Neural cell (in vitro differentiated cells): Measurements from ENCODE around the gene ADIPOR2. TPM values are rescaled to one million over a fixed set of nuclear protein-coding genes. Genes with fewer than 3 reads are reported as not detected.
"Not testable (repeated sequence)": the region's sequence is repeated elsewhere in the genome, so short reads cannot be mapped to it uniquely, and the experiment has no call there.

Experiments used
- H2AFZ ChIP-seq: fragments of 200-600, 300-800 bp; sonication (generic), shearing (Covaris generic); 2 replicates; pipeline ENCODE4 v1.6.0; 2014; ENCODE audit warnings: low read depth, mild to moderate bottlenecking, antibody characterized with exemption, low read length, moderate library complexity
- H3F3A ChIP-seq: fragments of 200-600 bp; shearing (Covaris generic); 2 replicates; pipeline ENCODE4 v1.6.1; 2016; ENCODE audit warnings: mild to moderate bottlenecking, moderate library complexity, mixed read lengths, antibody characterized with exemption, low read length; ENCODE audit not compliant: insufficient read depth, poor library complexity, severe bottlenecking
- H3K27ac ChIP-seq: fragments of 200-600, 300-800 bp; sonication (generic), shearing (Covaris generic); 2 replicates; pipeline ENCODE4 v1.5.1; 2014; ENCODE audit warnings: mild to moderate bottlenecking, low read length, moderate library complexity
- H3K27me3 ChIP-seq: fragments of 300-800, 200-600 bp; sonication (generic), shearing (Covaris generic); 2 replicates; pipeline ENCODE4 v1.6.0; 2014; ENCODE audit warnings: mild to moderate bottlenecking, low read depth, low read length, moderate library complexity; ENCODE audit not compliant: insufficient read depth
- H3K36me3 ChIP-seq: fragments of 300-800, 200-600 bp; sonication (generic), shearing (Covaris generic); 2 replicates; pipeline ENCODE4 v1.5.1; 2014; ENCODE audit warnings: mild to moderate bottlenecking, antibody characterized with exemption, low read length, moderate library complexity; ENCODE audit not compliant: insufficient read depth
- H3K4me2 ChIP-seq: fragments of 300-800, 200-600 bp; sonication (generic), shearing (Covaris generic); 2 replicates; pipeline ENCODE4 v1.6.0; 2014; ENCODE audit warnings: mild to moderate bottlenecking, low read length
- H3K4me3 ChIP-seq: fragments of 300-800, 200-600 bp; sonication (generic), shearing (Covaris generic); 2 replicates; pipeline ENCODE4 v1.5.1; 2014; ENCODE audit warnings: mild to moderate bottlenecking, low read length, moderate library complexity
- H3K79me2 ChIP-seq: fragments of 200-600 bp; shearing (Covaris generic); replicated peaks from 2 replicates; pipeline ENCODE4 v1.6.0; 2014; ENCODE audit warnings: mild to moderate bottlenecking, low read length, moderate library complexity; ENCODE audit not compliant: insufficient read depth
- H3K9ac ChIP-seq: fragments of 300-800, 200-600 bp; sonication (generic), shearing (Covaris generic); 2 replicates; pipeline ENCODE4 v1.6.1; 2016; ENCODE audit warnings: mild to moderate bottlenecking, low read length, mixed read lengths
- H3K9me2 ChIP-seq: fragments of 200-600 bp; shearing (Covaris generic); 2 replicates; pipeline ENCODE4 v1.6.1; 2016; ENCODE audit warnings: mild to moderate bottlenecking, low read length, mixed read lengths; ENCODE audit not compliant: insufficient read depth
- H3K9me3 ChIP-seq: fragments of 200-600, 300-800 bp; sonication (generic), shearing (Covaris generic); 2 replicates; pipeline ENCODE4 v1.6.1; 2016; ENCODE audit warnings: mild to moderate bottlenecking, mixed run types, low read length, moderate library complexity, mixed read lengths
- H4K20me1 ChIP-seq: fragments of 200-600 bp; shearing (Covaris generic); 2 replicates; pipeline ENCODE4 v1.6.1; 2016; ENCODE audit warnings: mild to moderate bottlenecking, mixed run types; ENCODE audit not compliant: insufficient read depth
- EP300 ChIP-seq: fragments of 450-650 bp; conservative IDR thresholded peaks from 2 replicates; pipeline ENCODE4 v1.6.1; 2014; ENCODE audit warnings: antibody characterized with exemption, mild to moderate bottlenecking, moderate library complexity; ENCODE audit not compliant: poor library complexity, severe bottlenecking
- EZH2 ChIP-seq: fragments of 200-600, 300-800 bp; shearing (Covaris generic), sonication (generic); IDR thresholded peaks from 2 replicates; pipeline ENCODE4 v1.6.1; 2014; ENCODE audit warnings: antibody characterized with exemption, low read length, borderline replicate concordance, mild to moderate bottlenecking; ENCODE audit not compliant: insufficient read depth, poor library complexity, severe bottlenecking
- MXI1 ChIP-seq: fragments of 450-650 bp; conservative IDR thresholded peaks from 2 replicates; pipeline ENCODE4 v1.6.1; 2014; ENCODE audit warnings: antibody characterized with exemption, mild to moderate bottlenecking; ENCODE audit not compliant: poor library complexity, severe bottlenecking
- POLR2AphosphoS5 ChIP-seq: IDR thresholded peaks from 2 replicates; pipeline ENCODE4 v1.6.1; 2012
- RAD21 ChIP-seq: fragments of 450-650 bp; conservative IDR thresholded peaks from 2 replicates; pipeline ENCODE4 v1.6.1; 2014; ENCODE audit warnings: antibody characterized with exemption, mild to moderate bottlenecking, moderate library complexity
- SMC3 ChIP-seq: fragments of 450-650 bp; conservative IDR thresholded peaks from 2 replicates; pipeline ENCODE4 v1.6.1; 2014; ENCODE audit warnings: antibody characterized with exemption, mild to moderate bottlenecking, moderate library complexity; ENCODE audit not compliant: poor library complexity
- TAF1 ChIP-seq: IDR thresholded peaks from 2 replicates; pipeline ENCODE4 v1.6.1; 2012; ENCODE audit warnings: low read depth
- polyA plus RNA-seq: library from polyadenylated mRNA; depleted of rRNA; stranded (reverse); fragments of >200 nt; gene quantifications from 2 replicates; pipeline ENCODE4 v1.2.3, GENCODE V29; 2014
- TF ChIP-seq, protein P1 (sequence below): fragments of 450-650 bp; IDR thresholded peaks from 2 replicates; pipeline ENCODE4 v1.5.1; 2014; ENCODE audit warnings: antibody characterized with exemption, mild to moderate bottlenecking, moderate library complexity; ENCODE audit not compliant: poor library complexity, severe bottlenecking
- TF ChIP-seq, protein P2 (sequence below): IDR thresholded peaks from 2 replicates; pipeline ENCODE4 v1.6.1; 2012; ENCODE audit warnings: borderline replicate concordance

The ADIPOR2 gene
- polyA plus RNA-seq, 1 donor from 2014 or later = 18.5 TPM

DNA sequence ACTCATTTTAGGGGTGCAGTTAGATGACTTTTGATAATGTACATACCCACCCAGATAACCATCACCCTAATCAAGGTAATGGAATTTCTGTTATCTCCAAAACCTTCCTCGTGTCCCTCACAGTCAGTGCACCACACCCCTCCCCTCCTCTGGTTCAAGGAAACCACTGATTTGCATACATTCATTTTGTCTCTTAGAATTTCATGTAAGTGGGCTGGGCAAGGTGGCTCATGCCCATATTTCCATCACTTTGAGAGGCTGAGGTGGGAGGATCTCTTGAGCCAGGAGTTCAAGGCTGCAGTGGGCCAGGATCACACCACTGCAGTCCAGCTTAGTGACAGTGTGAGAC lies 15.7 kb downstream of the ADIPOR2 start:
- Histone ChIP-seq H3K27ac (no peak overlapping the region), H3K27me3 (no peaks in the 10 kb centered on the region), H3K79me2 (peaks cover 67% of the 10 kb centered on the region)

DNA sequence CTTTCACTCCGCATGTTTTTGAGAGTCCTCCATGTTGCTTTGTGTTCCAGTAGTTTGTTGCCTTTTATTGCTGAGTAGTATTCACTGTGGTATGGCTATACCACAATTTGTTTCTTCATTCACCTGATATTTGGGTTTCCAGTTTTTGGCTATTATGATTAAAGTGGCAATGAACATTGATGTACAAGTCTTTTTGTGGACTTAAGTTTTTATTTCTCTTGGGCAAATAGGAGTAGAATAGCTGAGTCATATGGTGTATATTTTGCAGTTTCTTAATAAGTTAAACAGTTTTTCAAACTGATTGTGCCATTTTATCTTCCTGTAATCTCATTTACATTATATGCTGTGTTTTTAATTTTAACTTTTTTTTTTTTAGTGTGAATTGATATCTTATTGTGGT lies 16.2 kb downstream of the ADIPOR2 start:
- TF ChIP-seq POLR2AphosphoS5 (no peak), SMC3 (no peak), EZH2 (no peak), TAF1 (no peak), MXI1 (no peak), EP300 (no peak), RAD21 (no peak)
- TF ChIP-seq, protein P1, sequence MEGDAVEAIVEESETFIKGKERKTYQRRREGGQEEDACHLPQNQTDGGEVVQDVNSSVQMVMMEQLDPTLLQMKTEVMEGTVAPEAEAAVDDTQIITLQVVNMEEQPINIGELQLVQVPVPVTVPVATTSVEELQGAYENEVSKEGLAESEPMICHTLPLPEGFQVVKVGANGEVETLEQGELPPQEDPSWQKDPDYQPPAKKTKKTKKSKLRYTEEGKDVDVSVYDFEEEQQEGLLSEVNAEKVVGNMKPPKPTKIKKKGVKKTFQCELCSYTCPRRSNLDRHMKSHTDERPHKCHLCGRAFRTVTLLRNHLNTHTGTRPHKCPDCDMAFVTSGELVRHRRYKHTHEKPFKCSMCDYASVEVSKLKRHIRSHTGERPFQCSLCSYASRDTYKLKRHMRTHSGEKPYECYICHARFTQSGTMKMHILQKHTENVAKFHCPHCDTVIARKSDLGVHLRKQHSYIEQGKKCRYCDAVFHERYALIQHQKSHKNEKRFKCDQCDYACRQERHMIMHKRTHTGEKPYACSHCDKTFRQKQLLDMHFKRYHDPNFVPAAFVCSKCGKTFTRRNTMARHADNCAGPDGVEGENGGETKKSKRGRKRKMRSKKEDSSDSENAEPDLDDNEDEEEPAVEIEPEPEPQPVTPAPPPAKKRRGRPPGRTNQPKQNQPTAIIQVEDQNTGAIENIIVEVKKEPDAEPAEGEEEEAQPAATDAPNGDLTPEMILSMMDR = no peak
- TF ChIP-seq, protein P2, sequence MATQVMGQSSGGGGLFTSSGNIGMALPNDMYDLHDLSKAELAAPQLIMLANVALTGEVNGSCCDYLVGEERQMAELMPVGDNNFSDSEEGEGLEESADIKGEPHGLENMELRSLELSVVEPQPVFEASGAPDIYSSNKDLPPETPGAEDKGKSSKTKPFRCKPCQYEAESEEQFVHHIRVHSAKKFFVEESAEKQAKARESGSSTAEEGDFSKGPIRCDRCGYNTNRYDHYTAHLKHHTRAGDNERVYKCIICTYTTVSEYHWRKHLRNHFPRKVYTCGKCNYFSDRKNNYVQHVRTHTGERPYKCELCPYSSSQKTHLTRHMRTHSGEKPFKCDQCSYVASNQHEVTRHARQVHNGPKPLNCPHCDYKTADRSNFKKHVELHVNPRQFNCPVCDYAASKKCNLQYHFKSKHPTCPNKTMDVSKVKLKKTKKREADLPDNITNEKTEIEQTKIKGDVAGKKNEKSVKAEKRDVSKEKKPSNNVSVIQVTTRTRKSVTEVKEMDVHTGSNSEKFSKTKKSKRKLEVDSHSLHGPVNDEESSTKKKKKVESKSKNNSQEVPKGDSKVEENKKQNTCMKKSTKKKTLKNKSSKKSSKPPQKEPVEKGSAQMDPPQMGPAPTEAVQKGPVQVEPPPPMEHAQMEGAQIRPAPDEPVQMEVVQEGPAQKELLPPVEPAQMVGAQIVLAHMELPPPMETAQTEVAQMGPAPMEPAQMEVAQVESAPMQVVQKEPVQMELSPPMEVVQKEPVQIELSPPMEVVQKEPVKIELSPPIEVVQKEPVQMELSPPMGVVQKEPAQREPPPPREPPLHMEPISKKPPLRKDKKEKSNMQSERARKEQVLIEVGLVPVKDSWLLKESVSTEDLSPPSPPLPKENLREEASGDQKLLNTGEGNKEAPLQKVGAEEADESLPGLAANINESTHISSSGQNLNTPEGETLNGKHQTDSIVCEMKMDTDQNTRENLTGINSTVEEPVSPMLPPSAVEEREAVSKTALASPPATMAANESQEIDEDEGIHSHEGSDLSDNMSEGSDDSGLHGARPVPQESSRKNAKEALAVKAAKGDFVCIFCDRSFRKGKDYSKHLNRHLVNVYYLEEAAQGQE = no peak
- no peaks in the 10 kb centered on the region for H3K36me3 ChIP-seq
- H3K9me3 ChIP-seq = no peaks in the 10 kb centered on the region
- no peak overlapping the region for H3K4me3 ChIP-seq
- no peak overlapping the region for H3K9ac ChIP-seq
- H3K79me2 ChIP-seq = peaks cover 65% of the 10 kb centered on the region
- H3F3A ChIP-seq = no peaks in the 10 kb centered on the region
- H2AFZ ChIP-seq = no peak overlapping the region
- H3K4me2 ChIP-seq = no peak overlapping the region
- H4K20me1 ChIP-seq = no peaks in the 10 kb centered on the region
- no peaks in the 10 kb centered on the region for H3K9me2 ChIP-seq
- no peak overlapping the region for H3K27ac ChIP-seq
- no peaks in the 10 kb centered on the region for H3K27me3 ChIP-seq

More for the DNA sequence above, 15.7 kb downstream of the ADIPOR2 start:
- no peak for TF ChIP-seq RAD21
- TF ChIP-seq POLR2AphosphoS5 = no peak
- TF ChIP-seq, protein P2 = no peak
- no peak for TF ChIP-seq EZH2
- no peak for TF ChIP-seq SMC3
- TF ChIP-seq, protein P1 = no peak
- no peak for TF ChIP-seq MXI1
- TF ChIP-seq TAF1 = no peak
- no peak for TF ChIP-seq EP300
- Histone ChIP-seq H2AFZ (no peak overlapping the region), H3F3A (no peaks in the 10 kb centered on the region), H3K9me2 (no peaks in the 10 kb centered on the region), H3K4me3 (no peak overlapping the region), H4K20me1 (no peaks in the 10 kb centered on the region), H3K4me2 (no peak overlapping the region), H3K36me3 (no peaks in the 10 kb centered on the region), H3K9ac (no peak overlapping the region), H3K9me3 (no peaks in the 10 kb centered on the region)

DNA sequence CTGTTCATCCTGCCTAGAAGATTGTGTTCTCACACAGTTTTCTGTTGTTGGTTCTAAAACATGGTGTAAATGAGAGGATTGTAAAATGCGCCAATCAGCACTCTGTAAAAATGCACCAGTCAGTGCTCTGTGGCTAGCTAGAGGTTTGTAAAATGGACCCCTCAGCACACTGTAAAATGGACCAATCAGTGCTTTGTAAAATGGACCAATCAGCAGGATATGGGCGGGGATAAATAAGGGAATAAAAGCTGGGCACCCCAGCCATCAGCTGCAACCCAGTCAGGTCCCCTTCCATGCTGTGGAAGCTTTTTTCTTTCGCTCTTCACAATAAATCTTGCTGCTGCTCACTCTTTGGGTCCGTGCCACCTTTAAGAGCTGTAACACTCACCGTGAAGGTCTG lies 19.1 kb downstream of the ADIPOR2 start:
- H3K36me3 ChIP-seq, H4K20me1 ChIP-seq, H3K27ac ChIP-seq, H3K4me2 ChIP-seq, H3K9me2 ChIP-seq, H3K9me3 ChIP-seq, H3K27me3 ChIP-seq, H3K9ac ChIP-seq, H2AFZ ChIP-seq, H3K4me3 ChIP-seq, H3F3A ChIP-seq: not testable (repeated sequence)
- peaks cover 44% of the 10 kb centered on the region for H3K79me2 ChIP-seq
